Fibroblast of skin of scalp (primary cell): ENCODE measurements around the gene GRID2.

Experiments used
- DNase-seq: peaks from one replicate; pipeline ENCODE4 v3.0.0-alpha.2; 2013

The GRID2 gene

GRCh38 chr4:93433840-93434239 is 1130.1 kb downstream of the GRID2 start:
- DNase-seq: no peak

GRCh38 chr4:93436000-93436626 is 1132.3 kb downstream of the GRID2 start:
- DNase-seq: no peak

- DNase-seq: no peak
Measured at GRCh38 chr4:93437991-93438390, 1134.2 kb downstream of the GRID2 start.

- DNase-seq: no peak
Measured at GRCh38 chr4:93444860-93445259, 1141.1 kb downstream of the GRID2 start.

- no peak for DNase-seq
Measured at GRCh38 chr4:93446038-93446437, 1142.3 kb downstream of the GRID2 start.

GRCh38 chr4:93448691-93449293 is 1145.0 kb downstream of the GRID2 start:
- no peak for DNase-seq

- DNase-seq: no peak
Measured at GRCh38 chr4:93451954-93452353, 1148.2 kb downstream of the GRID2 start.

GRCh38 chr4:93461541-93461940 is 1157.8 kb downstream of the GRID2 start:
- no peak for DNase-seq

- no peak for DNase-seq
Measured at GRCh38 chr4:93466446-93466845, 1162.7 kb downstream of the GRID2 start.

GRCh38 chr4:93467484-93468155 is 1163.9 kb downstream of the GRID2 start:
- no peak for DNase-seq

GRCh38 chr4:93469560-93469959 is 1165.8 kb downstream of the GRID2 start:
- DNase-seq: no peak

- DNase-seq: no peak
Measured at GRCh38 chr4:93475730-93476129, 1172.0 kb downstream of the GRID2 start.

- DNase-seq: no peak
Measured at GRCh38 chr4:93478805-93479204, 1175.0 kb downstream of the GRID2 start.

GRCh38 chr4:93480452-93480851 is 1176.7 kb downstream of the GRID2 start:
- no peak for DNase-seq

GRCh38 chr4:93495346-93495745 is 1191.6 kb downstream of the GRID2 start:
- DNase-seq: no peak

- no peak for DNase-seq
Measured at GRCh38 chr4:93501244-93501643, 1197.5 kb downstream of the GRID2 start.

GRCh38 chr4:93501946-93502345 is 1198.2 kb downstream of the GRID2 start:
- no peak for DNase-seq

- no peak for DNase-seq
Measured at GRCh38 chr4:93502991-93503390, 1199.2 kb downstream of the GRID2 start.

GRCh38 chr4:93513851-93514250 is 1210.1 kb downstream of the GRID2 start:
- no peak for DNase-seq

GRCh38 chr4:93515208-93515607 is 1211.4 kb downstream of the GRID2 start:
- DNase-seq: no peak

- no peak for DNase-seq
Measured at GRCh38 chr4:93529692-93530372, 1226.1 kb downstream of the GRID2 start.

GRCh38 chr4:93532234-93532633 is 1228.5 kb downstream of the GRID2 start:
- DNase-seq: no peak

GRCh38 chr4:93540562-93540961 is 1236.8 kb downstream of the GRID2 start:
- no peak for DNase-seq

GRCh38 chr4:93561842-93562241 is 1258.1 kb downstream of the GRID2 start:
- DNase-seq: no peak
